ENCODE data around the gene CFAP161.

Gene CFAP161

GRCh38 chr15:81183439-81183775 lies 49.3 kb downstream of the CFAP161 start:
- TF ChIP-seq, protein P1, sequence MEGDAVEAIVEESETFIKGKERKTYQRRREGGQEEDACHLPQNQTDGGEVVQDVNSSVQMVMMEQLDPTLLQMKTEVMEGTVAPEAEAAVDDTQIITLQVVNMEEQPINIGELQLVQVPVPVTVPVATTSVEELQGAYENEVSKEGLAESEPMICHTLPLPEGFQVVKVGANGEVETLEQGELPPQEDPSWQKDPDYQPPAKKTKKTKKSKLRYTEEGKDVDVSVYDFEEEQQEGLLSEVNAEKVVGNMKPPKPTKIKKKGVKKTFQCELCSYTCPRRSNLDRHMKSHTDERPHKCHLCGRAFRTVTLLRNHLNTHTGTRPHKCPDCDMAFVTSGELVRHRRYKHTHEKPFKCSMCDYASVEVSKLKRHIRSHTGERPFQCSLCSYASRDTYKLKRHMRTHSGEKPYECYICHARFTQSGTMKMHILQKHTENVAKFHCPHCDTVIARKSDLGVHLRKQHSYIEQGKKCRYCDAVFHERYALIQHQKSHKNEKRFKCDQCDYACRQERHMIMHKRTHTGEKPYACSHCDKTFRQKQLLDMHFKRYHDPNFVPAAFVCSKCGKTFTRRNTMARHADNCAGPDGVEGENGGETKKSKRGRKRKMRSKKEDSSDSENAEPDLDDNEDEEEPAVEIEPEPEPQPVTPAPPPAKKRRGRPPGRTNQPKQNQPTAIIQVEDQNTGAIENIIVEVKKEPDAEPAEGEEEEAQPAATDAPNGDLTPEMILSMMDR (conservative IDR thresholded peaks at IDR 0.05; ENCODE audit: low read length): no peak
- TF ChIP-seq EZH2phosphoT487 (IDR thresholded peaks at IDR 0.05; ENCODE audit: borderline replicate concordance): no peak
- Histone ChIP-seq H4K20me1 (ENCODE audit: insufficient read depth, low read length, poor library complexity, severe bottlenecking) (no peaks in the 10 kb centered on the region), H3K27me3 (ENCODE audit: insufficient read depth, low read length, poor library complexity, severe bottlenecking) (no peaks in the 10 kb centered on the region), H3K9me3 (ENCODE audit: insufficient read depth, low read depth, low read length) (no peaks in the 10 kb centered on the region), H2AFZ (ENCODE audit: low read length) (no peak overlapping the region), H3F3A (ENCODE audit: low read depth) (no peaks in the 10 kb centered on the region), H3K4me3 (ENCODE audit: low read length, poor library complexity, severe bottlenecking) (no peak overlapping the region), H3K4me2 (ENCODE audit: low read depth, low read length, poor library complexity, severe bottlenecking) (no peak overlapping the region), H3K79me2 (ENCODE audit: insufficient read depth, low read length) (no peaks in the 10 kb centered on the region), H3K36me3 (ENCODE audit: insufficient read depth, low read length) (no peaks in the 10 kb centered on the region), H3K4me1 (ENCODE audit: insufficient read depth, low read length, poor library complexity, severe bottlenecking) (peaks cover 10% of the 10 kb centered on the region), H3K9ac (ENCODE audit: low read depth, low read length, poor library complexity, severe bottlenecking) (no peak overlapping the region), H3K9me2 (replicated peaks; ENCODE audit: low read depth, low read length) (no peaks in the 10 kb centered on the region)

- no peaks in the 10 kb centered on the region for H3K9me3 ChIP-seq (ENCODE audit: insufficient read depth, low read depth, low read length)
- no peak overlapping the region for H2AFZ ChIP-seq (ENCODE audit: low read length)
- H3K4me2 ChIP-seq (ENCODE audit: low read depth, low read length, poor library complexity, severe bottlenecking): no peak overlapping the region
- H3K4me3 ChIP-seq (ENCODE audit: low read length, poor library complexity, severe bottlenecking): no peak overlapping the region
- H3K79me2 ChIP-seq (ENCODE audit: insufficient read depth, low read length): no peaks in the 10 kb centered on the region
- H3K36me3 ChIP-seq (ENCODE audit: insufficient read depth, low read length): no peaks in the 10 kb centered on the region
- H3K27me3 ChIP-seq (ENCODE audit: insufficient read depth, low read length, poor library complexity, severe bottlenecking): no peaks in the 10 kb centered on the region
- H4K20me1 ChIP-seq (ENCODE audit: insufficient read depth, low read length, poor library complexity, severe bottlenecking): no peaks in the 10 kb centered on the region
- no peak overlapping the region for H3K9ac ChIP-seq (ENCODE audit: low read depth, low read length, poor library complexity, severe bottlenecking)
- no peaks in the 10 kb centered on the region for H3K9me2 ChIP-seq (replicated peaks; ENCODE audit: low read depth, low read length)
- peaks cover 10% of the 10 kb centered on the region for H3K4me1 ChIP-seq (ENCODE audit: insufficient read depth, low read length, poor library complexity, severe bottlenecking)
- TF ChIP-seq EZH2phosphoT487 (IDR thresholded peaks at IDR 0.05; ENCODE audit: borderline replicate concordance): no peak
- TF ChIP-seq, protein P1 (conservative IDR thresholded peaks at IDR 0.05; ENCODE audit: low read length): no peak
- H3F3A ChIP-seq (ENCODE audit: low read depth): no peaks in the 10 kb centered on the region
Measured at GRCh38 chr15:81184188-81184587, 50.1 kb downstream of the CFAP161 start.

DNA sequence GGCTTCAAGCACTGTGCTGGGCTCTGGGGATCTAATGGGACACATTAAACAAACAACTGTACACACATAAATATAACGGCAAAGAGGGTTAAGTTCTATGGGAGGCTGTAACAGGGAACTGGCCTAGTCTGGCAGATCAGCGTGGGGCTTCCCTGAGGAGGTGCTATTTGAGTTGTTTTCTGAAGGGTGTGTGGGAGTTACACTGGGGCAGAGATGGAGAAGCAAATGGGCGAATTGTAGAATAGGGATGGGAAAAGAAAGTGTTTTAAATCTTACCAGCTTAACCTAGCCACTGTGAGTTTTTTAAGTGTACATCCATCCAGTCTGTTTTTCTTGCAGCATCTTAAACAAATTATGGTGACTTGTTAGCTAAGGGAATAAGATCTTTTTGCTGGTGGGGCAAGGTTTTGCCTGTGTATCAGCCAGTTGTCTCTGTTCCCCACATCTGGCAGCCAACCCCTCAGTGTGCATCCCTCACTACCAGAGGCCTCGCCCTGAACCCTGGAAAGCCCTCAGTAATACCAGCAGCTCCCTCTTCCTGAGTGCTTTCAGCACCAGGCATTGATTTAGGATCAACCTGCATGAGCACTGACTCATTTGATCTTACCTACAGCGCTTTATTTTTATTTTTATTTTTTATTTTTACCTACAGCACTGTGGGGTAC lies 51.7 kb downstream of the CFAP161 start:
- Histone ChIP-seq H2AFZ (ENCODE audit: low read length) (no peak overlapping the region), H3K79me2 (ENCODE audit: insufficient read depth, low read length) (no peaks in the 10 kb centered on the region), H3K9me3 (ENCODE audit: insufficient read depth, low read depth, low read length) (no peaks in the 10 kb centered on the region), H4K20me1 (ENCODE audit: insufficient read depth, low read length, poor library complexity, severe bottlenecking) (no peaks in the 10 kb centered on the region), H3K4me1 (ENCODE audit: insufficient read depth, low read length, poor library complexity, severe bottlenecking) (peaks cover 10% of the 10 kb centered on the region), H3K4me3 (ENCODE audit: low read length, poor library complexity, severe bottlenecking) (no peak overlapping the region), H3K4me2 (ENCODE audit: low read depth, low read length, poor library complexity, severe bottlenecking) (no peak overlapping the region), H3K27me3 (ENCODE audit: insufficient read depth, low read length, poor library complexity, severe bottlenecking) (no peaks in the 10 kb centered on the region), H3K36me3 (ENCODE audit: insufficient read depth, low read length) (no peaks in the 10 kb centered on the region), H3K9me2 (replicated peaks; ENCODE audit: low read depth, low read length) (no peaks in the 10 kb centered on the region), H3K9ac (ENCODE audit: low read depth, low read length, poor library complexity, severe bottlenecking) (no peak overlapping the region), H3F3A (ENCODE audit: low read depth) (no peaks in the 10 kb centered on the region)
- TF ChIP-seq, protein P1 (conservative IDR thresholded peaks at IDR 0.05; ENCODE audit: low read length): no peak
- TF ChIP-seq EZH2phosphoT487 (IDR thresholded peaks at IDR 0.05; ENCODE audit: borderline replicate concordance): no peak

All from Loucy (cell line).